GM18520 (cell line): Measurements from ENCODE around the gene GCK.

ENCODE experiments used
- ATAC-seq: cut with Tn5 transposase; IDR thresholded peaks from one replicate; pipeline ENCODE4 v1.9.1; 2021; ENCODE audit not compliant: unreplicated experiment

GCK gene

GRCh38 chr7:44122529-44122928 is 66.7 kb downstream of the GCK start:
- no peak for ATAC-seq

- ATAC-seq: no peak
These were observed 67.3 kb downstream of the GCK start for GRCh38 chr7:44121761-44122420.

- no peak for ATAC-seq
These were observed 68.8 kb downstream of the GCK start for GRCh38 chr7:44120395-44120794.

GRCh38 chr7:44119829-44120380 is 69.3 kb downstream of the GCK start:
- ATAC-seq: no peak

GRCh38 chr7:44117801-44118429 is 71.3 kb downstream of the GCK start:
- no peak for ATAC-seq

GRCh38 chr7:44116789-44117666 is 72.2 kb downstream of the GCK start:
- no peak for ATAC-seq

- no peak for ATAC-seq
These were observed 73.0 kb downstream of the GCK start for GRCh38 chr7:44116087-44116788.

- ATAC-seq: no peak
These were observed 74.5 kb downstream of the GCK start for GRCh38 chr7:44114586-44115310.

- ATAC-seq: no peak
These were observed 75.4 kb downstream of the GCK start for GRCh38 chr7:44113764-44114354.

- ATAC-seq: no peak
These were observed 76.1 kb downstream of the GCK start for GRCh38 chr7:44112997-44113763.

- no peak for ATAC-seq
These were observed 76.8 kb downstream of the GCK start for GRCh38 chr7:44112231-44112996.

GRCh38 chr7:44111761-44112160 is 77.5 kb downstream of the GCK start:
- no peak for ATAC-seq

GRCh38 chr7:44110719-44111635 is 78.3 kb downstream of the GCK start:
- ATAC-seq: no peak

- ATAC-seq: no peak
These were observed 79.2 kb downstream of the GCK start for GRCh38 chr7:44109991-44110390.

- no peak for ATAC-seq
These were observed 80.2 kb downstream of the GCK start for GRCh38 chr7:44108768-44109750.
